Mesodermal cell (in vitro differentiated cells): ENCODE data around the gene PWWP2B.

Experiments
- H3K27ac ChIP-seq: 2 replicates; pipeline ENCODE4 v1.7.0; 2013; ENCODE audit warnings: mild to moderate bottlenecking, low read depth, low read length, moderate library complexity; ENCODE audit not compliant: severe bottlenecking
- H3K36me3 ChIP-seq: 2 replicates; pipeline ENCODE4 v1.7.1; 2013; ENCODE audit warnings: mild to moderate bottlenecking, low read length, moderate library complexity; ENCODE audit not compliant: control insufficient read depth, insufficient read depth
- H3K4me1 ChIP-seq: one replicate; pipeline ENCODE4 v1.7.1; 2013; ENCODE audit warnings: mild to moderate bottlenecking, low read length; ENCODE audit not compliant: insufficient read depth, control insufficient read depth, poor library complexity, severe bottlenecking
- H3K4me3 ChIP-seq: 2 replicates; pipeline ENCODE4 v1.7.0; 2013; ENCODE audit warnings: low read length, control low read depth, mild to moderate bottlenecking; ENCODE audit not compliant: insufficient read depth, poor library complexity, severe bottlenecking; ENCODE audit errors: extremely low read depth
- H3K9me3 ChIP-seq: 2 replicates; pipeline ENCODE4 v1.7.1; 2013; ENCODE audit warnings: mild to moderate bottlenecking, low read length, moderate library complexity; ENCODE audit not compliant: control insufficient read depth
- WGBS, 2 experiments: methylation state at CpG; one replicate each; pipeline ENCODE4 v1.1.5; 2013; ENCODE audit warnings: missing lambda C conversion rate in 2 of 2; ENCODE audit not compliant: insufficient coverage in 2 of 2; 5-methylcytosine and 5-hydroxymethylcytosine counted together

Gene PWWP2B

GRCh38 chr10:132403511-132404168 is 6.6 kb downstream of the PWWP2B start:
- H3K36me3 ChIP-seq, result peaks cover 31% of the 10 kb centered on the region
- no peak overlapping the region for H3K27ac ChIP-seq
- WGBS, 2 experiments, result 90 to 94% methylated on average over 15 to 24 of the region's 25 CpGs
- no peak overlapping the region for H3K4me3 ChIP-seq
- H3K9me3 ChIP-seq, result no peaks in the 10 kb centered on the region
- peaks cover 11% of the 10 kb centered on the region for H3K4me1 ChIP-seq

- peaks cover 17% of the 10 kb centered on the region for H3K4me1 ChIP-seq
- no peak overlapping the region for H3K4me3 ChIP-seq
- no peaks in the 10 kb centered on the region for H3K9me3 ChIP-seq
- WGBS, 2 experiments, result 94 to 95% methylated on average over 12 to 18 of the region's 32 CpGs
- H3K36me3 ChIP-seq, result peaks cover 31% of the 10 kb centered on the region
- no peak overlapping the region for H3K27ac ChIP-seq
Observed at GRCh38 chr10:132404169-132404880, 7.3 kb downstream of the PWWP2B start.

- no peak overlapping the region for H3K4me3 ChIP-seq
- H3K9me3 ChIP-seq, result no peaks in the 10 kb centered on the region
- no peak overlapping the region for H3K27ac ChIP-seq
- H3K4me1 ChIP-seq, result peaks cover 17% of the 10 kb centered on the region
- peaks cover 31% of the 10 kb centered on the region for H3K36me3 ChIP-seq
- WGBS, 2 experiments, result 86 to 95% methylated on average over 52 to 54 of the region's 54 CpGs
Observed at GRCh38 chr10:132404911-132405462, 8.0 kb downstream of the PWWP2B start.

DNA sequence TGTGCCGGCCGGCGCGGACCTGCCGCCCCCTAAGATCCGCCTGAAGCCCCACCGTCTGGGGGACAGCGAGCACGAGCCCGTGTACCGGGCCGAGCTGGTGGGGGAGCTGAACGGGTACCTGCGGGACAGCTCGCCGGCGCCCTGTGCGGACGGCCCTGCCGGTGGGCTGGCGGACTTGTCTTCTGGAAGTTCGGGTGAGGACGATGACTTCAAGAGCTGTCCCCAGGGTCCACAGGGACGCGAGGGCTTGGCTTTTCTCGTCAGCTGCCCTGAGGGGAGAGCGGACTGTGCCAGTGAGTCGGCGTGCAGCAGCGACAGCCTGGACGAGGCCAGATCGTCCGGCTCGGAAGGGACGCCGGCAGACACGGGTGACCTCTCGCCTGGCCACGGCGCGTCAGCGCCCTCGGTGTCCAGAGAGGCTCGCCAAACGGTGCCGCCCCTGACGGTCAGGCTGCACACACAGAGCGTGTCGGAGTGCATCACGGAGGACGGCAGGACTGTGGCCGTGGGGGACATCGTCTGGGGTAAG is 8.5 kb downstream of the PWWP2B start:
- WGBS, 2 experiments, result 95 to 96% methylated on average over 53 of the region's 53 CpGs
- Histone ChIP-seq H3K36me3 (peaks cover 31% of the 10 kb centered on the region), H3K27ac (no peak overlapping the region), H3K4me3 (no peak overlapping the region), H3K4me1 (peaks cover 16% of the 10 kb centered on the region), H3K9me3 (no peaks in the 10 kb centered on the region)

GRCh38 chr10:132406181-132406580 is 9.2 kb downstream of the PWWP2B start:
- Histone ChIP-seq H3K9me3 (no peaks in the 10 kb centered on the region), H3K4me1 (peaks cover 15% of the 10 kb centered on the region), H3K36me3 (peaks cover 31% of the 10 kb centered on the region), H3K27ac (no peak overlapping the region), H3K4me3 (no peak overlapping the region)
- whole genome bisulfite sequencing, 2 experiments, result 94 to 97% methylated on average over 17 of the region's 17 CpGs

DNA sequence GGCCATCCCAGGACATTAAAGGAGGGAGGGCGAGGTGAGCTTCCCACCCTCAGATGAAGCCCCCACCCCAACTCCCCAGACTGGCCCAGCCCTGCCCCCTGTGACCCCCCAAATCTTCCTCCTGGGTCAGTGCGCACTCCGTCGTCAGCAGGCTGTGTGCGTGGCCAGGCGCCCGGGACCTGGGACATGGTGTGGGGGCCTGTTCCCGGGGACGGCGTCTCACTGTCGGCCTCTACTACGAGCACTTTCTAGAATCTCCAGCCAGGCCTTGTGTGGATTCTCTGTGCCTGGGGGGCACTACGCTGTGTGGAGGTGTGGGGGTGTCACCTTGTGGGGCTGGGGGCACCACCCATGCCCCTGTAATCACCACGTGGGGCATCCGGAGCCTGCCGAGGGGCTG is 9.8 kb downstream of the PWWP2B start:
- WGBS, 2 experiments, result 82 to 99% methylated on average over 4 to 14 of the region's 16 CpGs
- Histone ChIP-seq H3K4me1 (peaks cover 21% of the 10 kb centered on the region), H3K27ac (no peak overlapping the region), H3K9me3 (no peaks in the 10 kb centered on the region), H3K36me3 (peaks cover 31% of the 10 kb centered on the region), H3K4me3 (no peak overlapping the region)

- H3K4me3 ChIP-seq, result no peak overlapping the region
- peaks cover 26% of the 10 kb centered on the region for H3K4me1 ChIP-seq
- no peak overlapping the region for H3K27ac ChIP-seq
- 95 to 96% methylated on average over 8 to 10 of the region's 12 CpGs for WGBS, 2 experiments
- no peaks in the 10 kb centered on the region for H3K9me3 ChIP-seq
- peaks cover 31% of the 10 kb centered on the region for H3K36me3 ChIP-seq
Observed at GRCh38 chr10:132407243-132407746, 10.3 kb downstream of the PWWP2B start.

DNA sequence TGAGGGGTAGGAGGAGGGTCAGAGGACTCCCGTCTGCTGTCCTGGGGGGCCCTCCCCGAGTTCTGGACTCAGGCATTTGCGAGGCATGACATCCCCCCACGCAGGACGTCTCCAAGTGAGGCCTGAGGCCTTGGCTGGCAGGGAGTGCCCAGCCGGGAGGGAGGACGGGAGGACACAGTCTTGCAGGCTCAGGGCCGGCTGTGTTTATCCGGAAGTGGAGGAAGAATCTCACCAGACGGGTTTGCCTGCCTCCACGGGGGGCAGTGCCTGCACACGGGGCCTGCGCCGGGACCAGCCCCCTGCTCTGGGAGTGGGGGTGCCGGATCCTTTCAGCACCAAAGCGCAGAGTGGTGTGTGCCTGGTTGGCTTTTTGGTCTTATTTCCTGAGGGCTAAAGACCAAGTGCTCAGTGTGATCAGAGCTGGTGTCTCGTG is 10.9 kb downstream of the PWWP2B start:
- H3K4me3 ChIP-seq, result no peak overlapping the region
- H3K36me3 ChIP-seq, result peaks cover 31% of the 10 kb centered on the region
- H3K9me3 ChIP-seq, result no peaks in the 10 kb centered on the region
- peak overlapping the region; percentile 49 for H3K27ac ChIP-seq
- WGBS, 2 experiments, result 68 to 69% methylated on average over 14 to 17 of the region's 17 CpGs
- H3K4me1 ChIP-seq, result peaks cover 26% of the 10 kb centered on the region

DNA sequence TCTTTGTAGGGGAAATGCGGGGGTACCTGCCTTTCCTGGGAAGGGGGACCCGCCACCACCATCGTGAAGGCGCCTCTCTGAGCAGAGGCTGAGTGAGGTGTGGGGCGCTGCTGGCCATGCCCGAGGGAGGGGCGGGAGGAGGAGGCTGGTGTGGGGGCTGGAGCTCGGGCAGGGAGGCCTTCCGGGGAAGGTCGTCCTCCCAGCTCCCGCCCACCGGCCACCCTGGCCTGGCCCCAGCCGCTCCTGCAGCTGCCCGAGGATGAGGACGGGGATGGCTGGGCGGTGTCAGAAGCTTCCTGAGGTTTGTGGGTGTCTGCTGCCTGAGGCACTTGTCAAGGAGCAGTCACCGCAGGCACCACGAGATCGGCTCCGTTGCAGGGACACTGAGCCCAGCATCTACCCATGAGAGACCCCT is 11.4 kb downstream of the PWWP2B start:
- no peaks in the 10 kb centered on the region for H3K9me3 ChIP-seq
- no peak overlapping the region for H3K4me3 ChIP-seq
- H3K36me3 ChIP-seq, result peaks cover 30% of the 10 kb centered on the region
- H3K4me1 ChIP-seq, result peaks cover 29% of the 10 kb centered on the region
- peak overlapping the region; percentile 49 for H3K27ac ChIP-seq
- 53 to 64% methylated on average over 11 to 17 of the region's 20 CpGs for WGBS, 2 experiments

DNA sequence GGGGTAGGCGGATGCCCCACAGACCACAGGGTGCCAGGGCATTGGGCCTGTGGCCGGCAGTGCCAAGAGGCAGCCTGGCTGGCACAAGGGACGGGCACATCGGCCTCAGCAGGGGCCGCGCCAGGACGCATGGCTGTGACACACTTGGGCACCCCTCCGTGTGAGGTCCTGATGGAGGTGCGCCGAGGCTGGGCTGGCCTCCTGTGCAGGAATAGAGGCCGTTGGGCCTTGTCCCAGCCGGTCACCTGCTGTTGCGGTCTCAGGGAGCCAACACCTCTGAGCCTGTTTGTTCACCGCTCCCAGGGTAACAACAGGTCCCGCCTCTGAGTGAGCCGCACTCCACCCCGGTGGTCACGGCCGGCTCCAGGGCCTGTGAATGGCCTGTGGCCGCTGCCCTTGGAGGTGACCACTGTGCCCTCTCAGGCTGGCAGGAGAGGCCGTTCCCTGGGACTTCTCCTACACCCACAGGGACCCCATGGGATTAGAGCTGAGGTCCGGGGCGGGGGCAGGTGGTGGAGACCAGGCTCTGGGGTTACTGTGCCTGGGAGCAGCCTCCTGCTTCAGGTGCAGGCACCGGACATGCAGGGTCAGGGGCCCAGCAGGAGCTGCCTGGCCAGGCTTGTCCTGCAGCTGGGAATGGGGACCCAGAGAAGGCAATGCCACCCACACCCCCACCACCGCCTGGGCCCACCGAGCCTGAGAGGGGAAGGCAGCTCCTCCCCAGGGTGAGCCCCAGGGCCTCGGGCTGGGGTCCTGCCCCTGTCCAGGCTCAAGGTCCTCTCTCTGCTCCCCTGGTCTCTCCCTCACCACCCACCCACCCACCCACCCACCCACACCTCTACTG is 12.0 kb downstream of the PWWP2B start:
- no peak overlapping the region for H3K4me3 ChIP-seq
- H3K27ac ChIP-seq, result no peak overlapping the region
- no peaks in the 10 kb centered on the region for H3K9me3 ChIP-seq
- WGBS, 2 experiments, result 89 to 90% methylated on average over 21 to 27 of the region's 27 CpGs
- peaks cover 36% of the 10 kb centered on the region for H3K4me1 ChIP-seq
- H3K36me3 ChIP-seq, result peaks cover 28% of the 10 kb centered on the region
